Measurements from ENCODE around the gene PARD3B. TPM values are rescaled to one million over a fixed set of nuclear protein-coding genes. Genes with fewer than 3 reads are reported as not detected.

Gene PARD3B
- total RNA-seq, 1 experiment from 2014 or later, result 6.4 TPM

- H3K27ac ChIP-seq (ENCODE audit: insufficient read length, low read depth, low read length), result no peak overlapping the region
- no peak for TF ChIP-seq CTCF (conservative IDR thresholded peaks at IDR 0.05)
- no peak overlapping the region for H4K91ac ChIP-seq (ENCODE audit: insufficient read length, low read depth, low read length)
- H3K23ac ChIP-seq (ENCODE audit: insufficient read length, low read depth, low read length), result no peak overlapping the region
- H3K4me1 ChIP-seq (ENCODE audit: insufficient read depth, low read length), result no peaks in the 10 kb centered on the region
- no peak overlapping the region for H3K4me3 Mint-ChIP-seq
- no peak overlapping the region for H4K8ac ChIP-seq (replicated peaks; ENCODE audit: insufficient read length, low read depth, low read length)
- no peak overlapping the region for H3T11ph ChIP-seq (ENCODE audit: low read length)
- H3K9ac ChIP-seq (ENCODE audit: extremely low read depth, insufficient read length, low read length), result no peak overlapping the region
- H3K56ac ChIP-seq (ENCODE audit: insufficient read length, low read depth, low read length), result no peak overlapping the region
- no peak for DNase-seq
- H4K20me1 ChIP-seq (ENCODE audit: control insufficient read depth, insufficient read depth, insufficient read length), result no peaks in the 10 kb centered on the region
- H3K23me2 ChIP-seq (ENCODE audit: insufficient read length, low read depth, low read length, poor library complexity, severe bottlenecking), result no peaks in the 10 kb centered on the region
- H2BK20ac ChIP-seq (ENCODE audit: low read depth, low read length, poor library complexity, severe bottlenecking), result no peak overlapping the region
- no peak overlapping the region for H2BK15ac ChIP-seq (ENCODE audit: low read depth, low read length)
- H2BK12ac ChIP-seq (ENCODE audit: insufficient read length, low read depth, low read length), result no peak overlapping the region
- no peaks in the 10 kb centered on the region for H3K79me2 ChIP-seq (ENCODE audit: insufficient read depth, low read length)
- no peak overlapping the region for H2AK5ac ChIP-seq (ENCODE audit: insufficient read length, low read length)
- no peak overlapping the region for H4K5ac ChIP-seq (ENCODE audit: insufficient read length, low read depth, low read length)
- H3K9me3 Mint-ChIP-seq, result no peaks in the 10 kb centered on the region
- no peak overlapping the region for H3K18ac ChIP-seq (ENCODE audit: insufficient read length, low read depth, low read length)
- no peaks in the 10 kb centered on the region for H3K27me3 ChIP-seq (ENCODE audit: insufficient read depth, low read length)
- no peak overlapping the region for H3K4me2 ChIP-seq (ENCODE audit: insufficient read depth, insufficient read length, low read length)
- no peaks in the 10 kb centered on the region; a peak in 1 of 7 replicates for H3K36me3 Mint-ChIP-seq (ENCODE audit: insufficient read depth in 1 of 3, low read depth in 3 of 3)
- no peak overlapping the region for H2BK120ac ChIP-seq (ENCODE audit: low read depth, low read length, poor library complexity, severe bottlenecking)
- no peak overlapping the region for H2BK5ac ChIP-seq (ENCODE audit: insufficient read length, low read length)
- no peak overlapping the region for H2AFZ ChIP-seq (ENCODE audit: low read length)
- no peaks in the 10 kb centered on the region; the same call in 1 of the 2 replicates for H3K27me3 Mint-ChIP-seq (ENCODE audit: low read depth)
- no peak overlapping the region for H3K27ac Mint-ChIP-seq
- H3K9me3 ChIP-seq (ENCODE audit: control insufficient read depth, low read depth, low read length), result no peaks in the 10 kb centered on the region
- no CpG with 5 or more reads among the region's 2 CpGs for WGBS (ENCODE audit: extremely low coverage, insufficient read length, low lambda C conversion rate)
- H3K4ac ChIP-seq (ENCODE audit: low read depth, low read length), result no peak overlapping the region
- no peaks in the 10 kb centered on the region for H3K4me1 Mint-ChIP-seq
- H3K14ac ChIP-seq (ENCODE audit: insufficient read depth, low read length), result no peak overlapping the region
- H3K79me1 ChIP-seq (ENCODE audit: insufficient read depth, low read depth, low read length, poor library complexity, severe bottlenecking), result no peaks in the 10 kb centered on the region
Measured at GRCh38 chr2:204799791-204800190, 254.5 kb downstream of the PARD3B start.

Data from H9 (cell line).